ENCODE results near the gene OTUB1.

- TF ChIP-seq CTCF (IDR thresholded peaks at IDR 0.05 in 2 of 3, conservative IDR thresholded peaks at IDR 0.05 in 1 of 3; ENCODE audit: borderline replicate concordance in 1 of 3, insufficient read depth in 1 of 3, low read depth in 2 of 3, low read length in 2 of 3) (no peak), EZH2 (IDR thresholded peaks at IDR 0.05) (no peak), EZH2phosphoT487 (IDR thresholded peaks at IDR 0.05; ENCODE audit: borderline replicate concordance) (no peak)
Observed at GRCh38 chr11:64009710-64010109, 23.5 kb downstream of the OTUB1 start.
